Epithelial cell of prostate (primary cell): ENCODE data around the gene VPS50.

Source experiments
- DNase-seq: peaks from one replicate; pipeline ENCODE4 v3.0.0-alpha.2; 2011; ENCODE audit warnings: low read depth, low spot score
- H3K27ac ChIP-seq: fragments of 450-650 bp; 2 replicates; pipeline ENCODE4 v1.5.1; 2017; ENCODE audit warnings: mild to moderate bottlenecking

Gene VPS50, protein sequence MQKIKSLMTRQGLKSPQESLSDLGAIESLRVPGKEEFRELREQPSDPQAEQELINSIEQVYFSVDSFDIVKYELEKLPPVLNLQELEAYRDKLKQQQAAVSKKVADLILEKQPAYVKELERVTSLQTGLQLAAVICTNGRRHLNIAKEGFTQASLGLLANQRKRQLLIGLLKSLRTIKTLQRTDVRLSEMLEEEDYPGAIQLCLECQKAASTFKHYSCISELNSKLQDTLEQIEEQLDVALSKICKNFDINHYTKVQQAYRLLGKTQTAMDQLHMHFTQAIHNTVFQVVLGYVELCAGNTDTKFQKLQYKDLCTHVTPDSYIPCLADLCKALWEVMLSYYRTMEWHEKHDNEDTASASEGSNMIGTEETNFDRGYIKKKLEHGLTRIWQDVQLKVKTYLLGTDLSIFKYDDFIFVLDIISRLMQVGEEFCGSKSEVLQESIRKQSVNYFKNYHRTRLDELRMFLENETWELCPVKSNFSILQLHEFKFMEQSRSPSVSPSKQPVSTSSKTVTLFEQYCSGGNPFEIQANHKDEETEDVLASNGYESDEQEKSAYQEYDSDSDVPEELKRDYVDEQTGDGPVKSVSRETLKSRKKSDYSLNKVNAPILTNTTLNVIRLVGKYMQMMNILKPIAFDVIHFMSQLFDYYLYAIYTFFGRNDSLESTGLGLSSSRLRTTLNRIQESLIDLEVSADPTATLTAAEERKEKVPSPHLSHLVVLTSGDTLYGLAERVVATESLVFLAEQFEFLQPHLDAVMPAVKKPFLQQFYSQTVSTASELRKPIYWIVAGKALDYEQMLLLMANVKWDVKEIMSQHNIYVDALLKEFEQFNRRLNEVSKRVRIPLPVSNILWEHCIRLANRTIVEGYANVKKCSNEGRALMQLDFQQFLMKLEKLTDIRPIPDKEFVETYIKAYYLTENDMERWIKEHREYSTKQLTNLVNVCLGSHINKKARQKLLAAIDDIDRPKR

DNA sequence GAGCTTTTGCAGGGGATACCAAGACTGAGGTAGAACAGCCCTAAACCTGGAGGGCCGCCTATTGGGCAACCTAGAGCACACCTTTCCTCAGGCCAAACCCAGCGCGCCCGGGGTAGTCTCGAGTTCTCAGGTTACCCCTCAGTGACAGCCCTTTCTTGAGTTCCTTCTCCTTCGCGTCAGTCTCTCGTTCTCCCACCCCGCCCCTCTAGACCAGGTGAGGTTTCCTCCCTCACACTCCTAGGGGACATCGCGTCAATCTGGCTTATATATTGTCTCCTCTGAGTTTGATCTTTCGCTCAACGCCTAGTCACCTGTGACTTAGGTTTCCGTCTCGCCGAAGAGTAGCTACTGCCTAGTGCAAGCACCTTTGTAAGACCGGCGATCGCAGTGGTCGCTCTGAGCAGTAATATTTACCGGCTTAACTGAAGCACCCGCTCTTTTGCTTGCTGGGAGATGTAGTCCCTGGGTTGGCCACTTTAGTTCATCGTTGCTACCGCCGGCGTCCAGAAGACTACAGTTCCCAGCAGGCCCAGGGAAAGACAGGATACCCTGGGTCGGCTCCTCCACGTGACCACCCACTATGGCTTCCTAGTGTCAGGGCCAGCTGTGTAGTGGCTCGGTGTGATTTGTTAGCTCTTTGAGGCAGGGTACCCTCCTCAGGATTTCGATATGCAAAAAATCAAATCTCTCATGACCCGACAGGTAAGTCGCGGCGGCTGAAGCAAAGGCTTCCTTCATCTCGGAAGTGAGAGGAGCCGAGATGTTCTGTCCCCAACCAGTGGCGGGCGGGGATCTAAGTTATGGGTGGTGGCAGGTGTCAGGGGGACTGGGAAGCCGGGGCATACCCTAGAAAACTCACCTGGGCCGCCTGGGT lies at the start of gene VPS50:
Gene VPS50, plus strand, starts transcription at position 568 of the 874 bp plus-strand sequence. Its CDS starts 102 bp downstream, at position 670.
- peak within 1 kb of the TSS; percentile 93 for H3K27ac ChIP-seq
- DNase-seq: peak; percentile 82

DNA sequence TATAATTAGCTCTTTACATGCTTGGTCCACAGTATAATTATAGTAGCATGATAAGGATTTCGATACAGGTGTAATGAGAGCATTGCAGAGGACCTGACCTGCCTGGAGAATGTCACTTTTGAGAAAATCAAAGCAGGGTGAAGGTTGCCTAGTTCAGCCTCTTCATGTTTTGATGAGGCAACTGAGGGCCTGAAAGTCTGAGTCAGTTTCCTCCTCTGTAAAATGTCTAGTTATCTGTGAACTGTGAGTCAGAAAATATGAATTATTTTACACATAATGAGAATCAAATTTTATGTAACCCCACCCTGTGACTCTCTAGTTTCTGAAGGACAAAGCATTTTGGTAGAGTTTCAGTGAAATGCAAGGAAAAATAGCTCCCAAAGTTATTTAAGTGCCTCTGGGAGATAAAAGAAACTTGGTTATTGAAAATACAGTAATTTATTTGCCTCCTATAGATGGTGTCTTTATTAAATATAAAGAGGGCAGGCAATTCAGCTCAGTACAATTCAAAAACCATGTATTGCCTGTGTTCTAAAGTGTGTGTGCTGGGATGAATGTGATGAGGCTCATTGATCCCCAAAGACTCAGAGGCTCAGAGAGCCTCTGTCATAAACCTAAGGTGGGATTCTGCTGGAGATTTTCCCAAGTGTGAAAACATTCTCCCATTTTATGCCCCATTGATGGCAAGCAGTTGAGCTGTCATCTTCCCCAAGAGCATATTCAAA lies 46.7 kb upstream of the VPS50 start:
- peak overlapping the region; percentile 36 for H3K27ac ChIP-seq
- DNase-seq: no peak

- no peak overlapping the region for H3K27ac ChIP-seq
- no peak for DNase-seq
Measured at GRCh38 chr7:93188870-93189634, 43.1 kb upstream of the VPS50 start.

- DNase-seq: peak; percentile 44
- peak overlapping the region; percentile 46 for H3K27ac ChIP-seq
Measured at GRCh38 chr7:93194386-93194785, 37.8 kb upstream of the VPS50 start.

- DNase-seq: no peak
- no peak overlapping the region for H3K27ac ChIP-seq
Measured at GRCh38 chr7:93196336-93196735, 35.8 kb upstream of the VPS50 start.

DNA sequence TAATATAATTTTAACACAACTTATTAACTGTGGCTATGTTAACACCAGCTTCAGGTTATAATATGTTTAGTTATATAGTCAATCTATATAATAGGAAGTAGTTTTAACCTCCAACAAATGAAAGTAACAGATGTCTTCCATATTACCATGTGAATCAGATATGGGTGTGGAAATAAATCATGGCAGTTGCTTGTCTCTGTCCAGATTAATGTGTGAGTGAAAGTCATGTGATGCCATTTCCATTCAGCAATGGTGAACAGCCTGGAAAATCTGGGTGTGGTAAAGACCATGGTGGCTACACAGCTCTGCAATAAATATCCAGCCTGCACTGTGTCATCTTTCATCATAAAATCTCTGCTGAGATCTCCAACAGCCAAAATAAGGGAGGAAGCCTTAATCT lies 33.7 kb upstream of the VPS50 start:
- no peak for DNase-seq

DNA sequence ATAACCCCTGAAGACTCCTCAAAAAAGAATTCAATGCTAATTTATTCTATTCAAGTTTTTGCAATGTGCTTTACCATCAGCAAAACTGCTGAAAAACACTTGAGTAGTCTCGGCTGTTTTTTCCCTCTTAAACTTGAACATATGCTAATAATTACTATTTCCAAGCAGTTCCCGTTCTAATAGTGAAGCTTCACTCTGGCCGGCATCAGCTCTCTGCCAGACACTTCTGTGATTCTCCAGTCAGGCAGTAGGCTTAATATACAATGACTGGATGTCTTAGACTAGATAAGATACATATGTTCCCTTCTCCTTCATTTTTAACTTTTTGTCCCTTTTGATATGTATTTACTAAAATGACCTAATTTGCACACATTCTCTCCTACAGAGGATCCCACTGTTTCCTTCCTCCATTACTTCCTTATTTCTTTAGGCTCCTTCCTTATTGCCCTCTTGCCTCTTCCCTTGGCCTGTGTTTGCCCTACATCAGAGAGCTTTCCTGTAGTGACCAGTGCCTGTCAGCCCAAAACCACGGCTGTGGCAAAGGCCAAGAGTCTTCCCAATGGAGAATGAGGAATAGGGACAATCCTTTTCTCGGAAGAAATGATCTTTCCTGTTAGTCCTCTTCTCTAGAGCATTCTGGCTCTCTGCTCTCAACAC lies 29.4 kb upstream of the VPS50 start:
- no peak for DNase-seq
- H3K27ac ChIP-seq: no peak overlapping the region

More for the DNA sequence above, 33.7 kb upstream of the VPS50 start:
- H3K27ac ChIP-seq: no peak overlapping the region

GRCh38 chr7:93203496-93203895 lies 28.7 kb upstream of the VPS50 start:
- H3K27ac ChIP-seq: no peak overlapping the region
- no peak for DNase-seq

DNA sequence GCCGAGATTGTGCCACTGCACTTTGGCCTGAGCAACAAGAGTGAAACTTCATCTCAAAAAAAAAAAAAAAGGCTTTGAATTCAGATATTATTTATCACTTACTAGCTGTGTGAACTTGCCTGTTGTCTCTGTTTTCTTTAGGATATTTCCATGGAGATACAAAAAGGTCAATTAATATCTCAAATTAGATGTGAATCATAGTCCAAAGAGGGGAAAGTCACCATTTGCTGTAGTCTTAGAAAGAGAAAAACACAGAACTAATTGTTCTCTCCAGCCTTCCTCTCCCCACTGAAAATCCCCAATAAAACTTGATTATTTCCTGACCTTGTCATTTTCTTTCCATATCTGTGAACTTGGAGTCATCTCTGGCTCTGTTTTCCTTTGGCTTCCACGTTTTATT lies 27.1 kb upstream of the VPS50 start:
- no peak overlapping the region for H3K27ac ChIP-seq
- DNase-seq: no peak

DNA sequence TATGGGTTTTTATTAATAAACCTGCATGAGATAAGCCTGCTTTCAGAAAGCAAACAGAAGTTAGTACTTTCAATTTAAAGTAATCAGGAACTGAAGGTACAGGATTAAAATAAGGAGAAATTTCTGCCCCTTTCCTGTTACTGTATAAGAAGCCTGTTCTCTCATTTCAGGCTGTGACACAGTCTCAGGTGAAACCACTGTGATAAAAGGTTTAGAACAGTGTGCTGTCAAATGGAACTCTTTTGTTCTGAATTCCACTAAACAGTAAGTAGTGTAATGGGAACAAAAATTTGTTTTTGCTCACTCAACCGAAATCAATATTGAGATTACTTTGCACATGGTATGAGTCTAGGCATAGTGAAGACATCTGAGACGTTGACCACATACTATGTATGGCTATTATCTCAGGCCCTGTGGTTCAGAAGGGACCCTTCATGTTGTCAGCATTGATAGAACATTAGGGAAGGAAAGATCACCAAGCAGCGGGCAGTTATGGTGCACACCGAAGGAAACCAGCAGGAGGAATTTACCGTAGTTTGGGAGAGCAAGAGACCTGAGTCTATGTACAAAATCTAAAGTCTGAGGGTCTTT lies 20.8 kb upstream of the VPS50 start:
- no peak for DNase-seq
- H3K27ac ChIP-seq: no peak overlapping the region

GRCh38 chr7:93212881-93213280 lies 19.3 kb upstream of the VPS50 start:
- no peak overlapping the region for H3K27ac ChIP-seq
- DNase-seq: no peak

GRCh38 chr7:93218997-93219827 lies 13.0 kb upstream of the VPS50 start:
- no peak overlapping the region for H3K27ac ChIP-seq
- DNase-seq: no peak

DNA sequence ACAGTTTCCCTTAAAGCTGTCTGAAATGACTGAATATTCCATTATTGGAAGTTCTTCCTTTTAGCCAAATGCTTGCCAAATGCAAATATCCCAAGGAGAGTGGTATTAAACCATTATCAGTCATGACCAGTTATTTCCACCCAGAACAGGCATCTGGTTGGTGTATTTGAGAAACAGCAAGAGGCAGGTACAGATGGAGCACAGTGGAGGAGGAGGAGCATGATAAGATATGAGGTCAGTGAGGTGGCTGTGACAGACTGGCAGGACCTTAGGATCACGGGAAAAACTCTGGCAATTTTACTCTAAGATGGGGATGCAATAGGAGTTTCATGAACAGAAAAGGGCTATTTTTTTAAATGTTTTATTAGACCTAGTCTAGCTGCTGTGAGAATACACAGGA lies 12.3 kb upstream of the VPS50 start:
- no peak for DNase-seq
- H3K27ac ChIP-seq: no peak overlapping the region

- no peak for DNase-seq
- H3K27ac ChIP-seq: no peak within 1 kb of the TSS
Measured at GRCh38 chr7:93226310-93226709, 5.9 kb upstream of the VPS50 start, which contains the start of gene HEPACAM2. HEPACAM2 (minus strand) TSS chr7:93226469.

DNA sequence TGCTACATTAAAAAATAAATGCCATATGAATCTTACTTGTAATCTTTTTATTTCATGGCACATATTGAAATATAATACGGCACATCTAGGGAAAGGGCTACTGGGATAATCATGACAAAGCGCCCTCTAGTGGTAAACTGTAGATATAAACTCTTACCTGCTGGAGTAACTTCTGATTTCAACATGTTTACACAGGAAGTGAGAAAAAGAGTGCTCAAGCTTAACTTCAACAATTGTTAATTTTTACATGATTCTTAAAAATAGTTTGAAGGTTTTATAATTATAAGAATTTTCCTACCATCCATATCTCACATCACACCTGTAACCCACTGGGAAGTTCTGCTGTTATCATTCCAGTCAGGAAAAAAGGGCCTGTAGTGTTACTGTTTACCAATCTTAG lies 3.9 kb upstream of the VPS50 start:
- H3K27ac ChIP-seq: no peak overlapping the region
- DNase-seq: no peak

DNA sequence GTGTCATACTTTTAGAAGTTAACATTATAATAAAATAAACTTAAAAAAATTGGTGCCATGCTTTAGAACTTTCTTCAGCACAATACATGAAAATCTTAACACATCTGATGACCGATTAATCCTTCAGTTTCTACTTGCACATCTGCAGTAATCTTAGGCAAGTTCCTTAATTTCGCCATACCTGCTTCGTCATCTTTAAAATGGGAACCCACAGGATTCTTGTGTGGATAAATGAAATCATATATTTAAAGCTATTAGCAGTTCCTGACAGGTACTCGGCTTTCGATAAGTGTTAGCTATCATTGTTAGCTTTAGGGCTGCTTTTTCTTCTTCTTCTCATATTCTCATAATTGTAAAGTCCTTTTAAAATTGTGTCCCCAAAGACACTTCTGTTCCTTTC lies 907 bp upstream of the VPS50 start:
- peak overlapping the region; percentile 93 for H3K27ac ChIP-seq

DNA sequence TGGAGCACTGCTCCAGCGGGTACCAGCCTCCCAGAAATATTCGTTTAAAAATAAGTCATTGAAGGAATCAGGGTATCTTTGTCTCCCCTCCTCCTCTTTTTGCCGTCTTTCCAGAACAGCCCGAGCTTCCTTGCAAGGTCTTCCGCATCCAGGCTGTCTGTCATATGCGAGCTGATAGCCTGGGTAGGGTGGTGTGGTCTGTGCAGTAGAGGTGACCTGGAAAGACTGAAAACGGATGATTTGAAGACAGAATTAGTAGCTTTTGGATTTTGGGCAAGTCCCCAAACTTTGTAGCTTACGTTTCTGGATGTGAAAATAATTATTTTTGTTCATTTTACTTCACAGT lies 480 bp downstream of the VPS50 start:
- no peak for DNase-seq
- H3K27ac ChIP-seq: peak overlapping the region; percentile 93

More for the DNA sequence above, 907 bp upstream of the VPS50 start:
- peak; percentile 12 for DNase-seq
